NCI-H187 (cell line): ENCODE results near the gene SLC24A3.
A peak's percentile ranks its signal among the peaks of the same experiment; 100 is the strongest.
"Not testable (repeated sequence)": the region's sequence is repeated elsewhere in the genome, so short reads cannot be mapped to it uniquely, and the experiment has no call there.

Experiments used
- DNase-seq, 2 experiments: peaks; one replicate each; lab custom pipeline; 2025; lab: John Stamatoyannopoulos, UW

Gene SLC24A3

DNA sequence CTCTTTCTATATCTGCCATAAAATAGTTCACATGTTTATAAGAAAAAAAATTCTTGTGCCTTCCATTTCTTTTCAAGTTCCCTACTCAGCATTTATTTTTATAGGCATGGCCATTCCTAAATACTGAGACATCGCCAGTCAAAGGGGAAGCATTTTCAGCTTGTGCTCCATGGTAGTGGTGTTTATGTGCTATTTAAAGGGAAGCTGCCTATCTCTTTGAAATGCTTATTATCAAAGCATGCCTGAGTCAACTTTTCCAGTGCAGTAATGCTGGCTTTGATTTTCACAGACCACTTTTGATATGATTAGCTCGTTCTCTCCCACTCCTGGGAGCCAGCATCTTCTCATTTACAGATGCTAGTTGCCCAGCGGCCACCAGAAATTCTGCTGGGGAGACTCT lies 421.5 kb downstream of the SLC24A3 start:
- DNase-seq, result no peak

DNA sequence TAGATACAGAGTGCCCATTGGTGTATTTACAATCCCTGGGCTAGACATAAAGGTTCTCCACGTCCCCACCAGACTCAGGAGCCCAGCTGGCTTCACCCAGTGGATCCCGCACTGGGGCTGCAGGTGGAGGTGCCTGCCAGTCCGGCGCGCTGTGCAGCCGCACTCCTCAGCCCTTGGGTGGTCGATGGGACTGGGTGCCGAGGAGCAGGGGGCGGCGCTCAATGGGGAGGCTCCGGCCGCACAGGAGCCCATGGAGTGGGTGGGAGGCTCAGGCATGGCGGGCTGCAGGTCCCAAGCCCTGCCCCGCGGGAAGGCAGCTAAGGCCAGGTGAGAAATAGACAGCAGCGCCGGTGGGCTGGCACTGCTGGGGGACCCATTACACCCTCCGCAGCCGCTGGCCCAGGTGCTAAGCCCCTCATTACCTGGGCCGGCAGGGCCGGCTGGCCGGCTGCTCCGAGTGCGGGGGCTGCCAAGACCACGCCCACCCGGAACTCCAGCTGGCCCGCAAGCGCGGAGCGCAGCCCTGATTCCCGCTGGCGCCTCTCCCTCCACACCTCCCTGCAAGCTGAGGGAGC lies 427.1 kb downstream of the SLC24A3 start:
- not testable (repeated sequence) for DNase-seq

- DNase-seq, result no peak
Observed at GRCh38 chr20:19642860-19643259, 430.4 kb downstream of the SLC24A3 start.

- DNase-seq, result no peak
Observed at GRCh38 chr20:19644085-19644484, 431.6 kb downstream of the SLC24A3 start.

GRCh38 chr20:19646963-19647362 lies 434.5 kb downstream of the SLC24A3 start:
- DNase-seq, result no peak

- no peak for DNase-seq
Observed at GRCh38 chr20:19648024-19648423, 435.6 kb downstream of the SLC24A3 start.

DNA sequence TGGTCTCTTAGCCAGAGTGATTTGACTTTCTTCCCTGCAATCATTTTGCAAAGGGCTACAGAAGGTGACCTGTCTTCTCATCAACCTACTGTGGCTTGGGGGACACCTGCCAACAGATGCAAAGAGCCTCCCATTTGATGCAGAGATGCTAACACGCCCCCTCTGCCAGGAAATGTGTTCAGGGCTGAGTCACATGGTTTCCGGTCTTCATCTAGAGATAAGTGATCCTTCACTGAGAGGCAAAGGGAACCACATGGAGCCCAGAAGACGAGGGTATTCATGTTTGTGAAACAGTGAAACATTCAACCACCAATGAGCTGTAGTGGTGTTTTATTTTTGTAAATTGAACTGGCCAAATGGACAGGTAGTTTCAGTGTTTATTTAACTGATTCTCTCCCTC lies 436.6 kb downstream of the SLC24A3 start:
- DNase-seq, result no peak

DNA sequence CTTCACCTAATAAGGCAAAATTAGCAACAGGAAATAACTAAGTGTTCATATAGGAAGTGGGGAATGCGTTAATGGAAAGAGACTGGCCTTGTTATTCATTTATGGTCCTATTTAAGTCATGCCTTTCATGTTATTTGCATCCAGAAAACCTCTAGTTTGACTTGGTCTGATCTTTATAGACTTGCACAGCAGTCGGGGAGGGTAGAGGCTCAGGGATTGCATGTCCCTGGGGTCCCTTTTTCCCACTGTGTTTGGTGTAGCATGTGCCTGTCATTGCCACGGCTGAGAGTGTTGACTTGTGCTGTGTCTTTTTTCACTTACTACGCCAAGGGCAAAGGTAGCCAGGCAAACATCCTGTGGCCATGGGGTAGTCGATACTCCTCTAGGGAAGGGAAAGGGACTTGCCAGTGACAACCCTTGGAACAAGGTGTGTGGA lies 440.2 kb downstream of the SLC24A3 start:
- no peak for DNase-seq

- no peak for DNase-seq
Observed at GRCh38 chr20:19653327-19653726, 440.9 kb downstream of the SLC24A3 start.

GRCh38 chr20:19654921-19655320 lies 442.5 kb downstream of the SLC24A3 start:
- no peak for DNase-seq

DNA sequence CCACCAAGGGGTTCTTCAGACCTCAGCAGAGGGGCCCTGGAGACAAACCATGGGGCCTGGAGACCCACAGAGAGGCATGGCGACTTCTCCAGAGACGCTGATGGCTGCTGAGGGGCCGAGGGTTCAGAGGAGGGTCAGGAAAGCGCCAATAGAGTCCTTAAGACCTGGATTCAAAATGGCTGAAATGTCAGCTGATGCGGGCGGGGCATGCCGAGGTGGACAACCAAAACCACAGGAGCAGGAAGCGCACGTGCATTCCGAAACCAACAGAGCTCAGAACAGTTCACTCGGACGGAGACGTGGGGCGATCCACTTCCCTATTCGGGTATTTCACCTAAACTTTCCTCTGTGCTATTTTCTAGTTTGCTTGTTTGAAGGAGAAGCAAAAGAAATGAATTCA lies 445.7 kb downstream of the SLC24A3 start:
- no peak for DNase-seq

DNA sequence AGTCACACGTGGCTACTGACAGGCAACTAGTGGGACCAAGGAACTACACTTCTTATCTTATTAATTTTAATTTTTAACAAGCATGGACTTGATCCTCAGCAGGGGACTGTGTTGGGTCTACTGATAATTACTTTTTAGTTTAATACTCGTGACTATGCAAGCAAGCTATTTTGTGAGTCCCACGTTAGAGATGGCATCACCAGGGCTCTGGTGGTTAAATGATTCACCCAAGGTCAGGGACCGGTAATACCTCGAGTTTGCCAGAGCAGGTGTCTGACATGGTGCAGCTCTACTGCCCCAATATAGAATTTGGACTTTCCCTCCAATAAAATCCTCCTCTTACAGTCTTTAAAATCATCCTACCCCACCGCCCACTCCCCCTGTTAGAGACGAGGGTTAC lies 447.0 kb downstream of the SLC24A3 start:
- DNase-seq, result no peak

DNA sequence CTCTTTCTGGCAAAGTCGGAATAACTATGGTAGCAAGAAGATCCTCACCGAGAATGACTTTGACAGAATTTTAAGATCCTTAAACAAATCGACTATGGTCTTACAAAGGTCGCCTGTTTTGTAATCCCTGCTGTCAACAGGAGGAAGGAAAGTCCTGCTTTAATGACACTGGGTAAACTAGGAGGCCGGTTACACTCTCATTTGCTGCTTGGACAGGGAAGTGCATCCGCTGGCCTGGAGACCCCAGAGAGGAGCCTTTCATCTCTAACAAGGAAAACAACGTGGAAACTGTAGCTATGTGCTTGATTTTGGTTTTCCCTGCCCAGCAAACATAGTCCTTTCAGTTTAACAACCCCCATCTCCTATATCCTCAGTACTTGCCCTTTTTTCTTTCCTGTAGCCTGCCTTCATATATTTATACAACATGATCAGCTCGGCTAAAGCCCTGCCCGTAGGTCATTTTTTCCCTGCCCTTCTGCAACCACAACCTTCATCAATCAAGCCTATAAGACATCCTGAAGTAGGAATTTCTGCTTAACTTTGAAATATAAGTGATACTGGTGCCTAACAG lies 448.5 kb downstream of the SLC24A3 start:
- no peak for DNase-seq

DNA sequence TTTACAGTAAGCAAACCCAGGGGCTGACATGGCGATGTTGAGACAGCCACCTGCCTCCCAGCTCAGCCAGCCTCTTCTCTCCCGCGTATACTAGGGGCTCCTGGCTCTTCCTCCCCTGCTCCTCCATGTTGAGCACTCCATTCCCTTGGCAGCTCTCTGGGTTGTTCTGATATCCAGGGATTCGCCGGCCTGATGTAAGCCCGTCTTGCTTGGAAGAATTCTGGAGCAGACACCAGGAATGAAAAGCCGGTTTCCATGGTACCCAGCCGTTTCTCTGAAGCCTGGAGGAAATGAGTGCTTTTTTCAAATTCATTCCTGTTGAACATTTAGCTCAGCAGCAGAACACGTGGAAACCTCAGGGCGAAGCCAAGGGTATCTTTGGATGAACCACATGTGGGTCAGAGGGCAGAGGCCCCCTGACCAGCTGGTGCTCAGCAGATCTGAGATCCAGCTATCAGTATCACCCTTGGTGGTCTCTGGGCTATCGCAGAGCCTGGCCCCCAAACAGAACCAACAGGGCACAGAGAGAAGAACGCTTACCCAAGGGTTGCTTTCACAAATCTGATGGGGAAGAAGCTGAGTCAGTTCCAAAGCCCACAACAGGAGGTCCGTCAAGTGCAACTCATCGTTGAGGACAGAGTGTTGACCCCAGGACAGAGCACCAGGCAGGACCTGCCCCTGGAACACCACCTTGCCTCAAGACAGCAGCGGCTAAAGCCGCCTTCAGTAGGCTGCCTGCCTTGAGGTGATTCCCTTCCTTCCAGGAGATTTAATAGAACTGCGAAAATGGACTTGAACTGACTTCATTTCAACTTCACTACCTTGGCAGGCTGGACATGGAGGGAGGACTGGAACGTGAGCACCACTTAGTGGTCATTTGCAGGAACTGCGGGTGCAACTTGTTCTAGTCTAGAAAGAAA lies 449.5 kb downstream of the SLC24A3 start:
- DNase-seq, result peak; percentile 5 to 22

- DNase-seq, result no peak
Observed at GRCh38 chr20:19662637-19662995, 450.2 kb downstream of the SLC24A3 start.

DNA sequence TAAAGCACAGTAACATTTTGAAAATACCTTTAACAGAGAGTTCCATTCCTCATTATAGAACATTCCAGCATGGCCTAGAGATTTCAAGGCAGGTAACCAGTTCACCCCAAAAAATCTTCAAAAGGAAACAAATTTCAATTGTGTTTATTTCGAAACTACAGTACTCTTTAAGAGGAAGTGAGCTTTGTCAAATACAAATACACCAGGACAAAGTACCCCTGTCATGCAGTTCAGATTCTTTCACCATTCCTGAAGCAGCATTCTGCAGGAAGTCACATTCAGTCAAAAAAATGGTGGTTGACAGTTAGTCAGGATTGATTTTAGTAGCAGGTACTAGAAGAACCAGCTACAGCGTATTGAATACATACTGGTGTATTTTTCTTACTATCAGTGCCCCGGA lies 456.0 kb downstream of the SLC24A3 start:
- no peak for DNase-seq

GRCh38 chr20:19670829-19671228 lies 458.4 kb downstream of the SLC24A3 start:
- no peak for DNase-seq

DNA sequence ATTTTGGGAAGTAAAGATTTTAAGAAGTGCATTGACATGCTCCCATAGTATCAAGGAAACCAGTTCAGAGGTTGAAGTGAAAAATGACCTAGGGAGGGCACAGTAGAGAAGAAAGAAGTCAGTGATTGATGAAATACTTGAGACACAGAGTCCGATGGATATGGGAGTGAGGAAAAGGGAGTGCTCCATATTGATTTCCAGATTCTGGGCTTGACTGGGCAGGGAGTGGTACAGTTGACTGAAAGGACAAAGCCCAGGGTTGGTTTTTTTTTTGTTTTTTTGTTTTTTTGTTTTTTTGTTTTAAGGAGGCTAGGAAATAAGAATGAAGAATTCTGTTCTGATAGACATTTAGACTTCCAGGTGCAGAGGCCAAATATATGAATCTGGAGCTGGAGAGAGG lies 458.9 kb downstream of the SLC24A3 start:
- DNase-seq, result no peak

DNA sequence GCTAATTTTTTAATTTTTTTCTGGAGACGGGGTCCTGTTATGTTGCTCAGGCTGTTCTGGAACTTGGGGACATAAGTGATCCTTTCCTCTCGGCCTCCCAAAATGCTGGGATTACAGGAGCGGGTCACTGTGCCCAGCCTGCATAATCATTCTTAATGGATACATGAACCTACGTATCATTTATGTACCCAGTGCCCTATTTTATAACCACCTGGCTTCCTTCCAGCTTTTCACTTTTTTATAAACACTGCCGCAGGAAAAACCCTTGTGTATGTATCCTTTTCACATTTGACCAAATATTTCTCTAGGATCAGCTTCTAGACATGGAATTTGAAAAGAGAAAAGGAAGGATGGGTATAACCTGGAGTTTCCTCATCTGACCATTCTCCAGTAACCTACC lies 460.1 kb downstream of the SLC24A3 start:
- no peak for DNase-seq

DNA sequence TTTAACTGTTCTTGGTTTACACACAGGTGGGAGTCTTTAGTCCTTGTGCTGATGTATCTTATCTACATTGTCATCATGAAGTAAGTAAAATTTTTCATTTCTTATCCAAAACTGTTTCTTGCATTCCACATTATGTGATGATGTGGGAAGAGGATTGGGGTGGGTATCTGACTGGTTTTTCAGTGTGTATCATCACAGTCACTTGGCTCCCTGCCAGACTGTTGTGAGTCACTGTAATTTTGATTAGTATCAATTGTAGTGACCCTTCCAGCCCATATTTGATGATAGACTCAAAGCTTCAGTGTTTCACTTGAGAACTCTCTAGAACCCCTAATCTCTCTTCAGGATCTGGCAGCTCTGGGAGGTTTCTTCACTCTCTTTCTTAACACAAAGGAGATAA lies 461.1 kb downstream of the SLC24A3 start:
- no peak for DNase-seq

DNA sequence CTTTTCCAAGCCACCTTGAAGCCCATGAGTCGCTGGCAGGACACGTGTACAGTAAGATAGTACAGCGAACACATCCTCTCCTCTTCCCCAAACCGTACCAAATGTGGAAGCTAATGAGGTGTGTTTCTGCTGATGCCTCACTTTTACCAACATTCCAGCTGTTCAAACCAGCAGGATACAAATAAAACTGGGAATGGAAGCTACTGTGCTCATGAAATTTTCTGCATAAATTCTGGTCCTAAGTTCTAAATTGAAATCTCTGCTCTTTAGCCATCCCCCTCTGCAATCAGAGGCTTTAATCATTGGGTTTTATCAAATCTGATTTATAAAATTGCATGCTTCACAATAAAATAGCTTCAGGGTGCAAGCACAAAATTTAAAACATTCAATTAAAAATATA lies 463.8 kb downstream of the SLC24A3 start:
- no peak for DNase-seq

GRCh38 chr20:19677336-19677735 lies 464.9 kb downstream of the SLC24A3 start:
- DNase-seq, result no peak

DNA sequence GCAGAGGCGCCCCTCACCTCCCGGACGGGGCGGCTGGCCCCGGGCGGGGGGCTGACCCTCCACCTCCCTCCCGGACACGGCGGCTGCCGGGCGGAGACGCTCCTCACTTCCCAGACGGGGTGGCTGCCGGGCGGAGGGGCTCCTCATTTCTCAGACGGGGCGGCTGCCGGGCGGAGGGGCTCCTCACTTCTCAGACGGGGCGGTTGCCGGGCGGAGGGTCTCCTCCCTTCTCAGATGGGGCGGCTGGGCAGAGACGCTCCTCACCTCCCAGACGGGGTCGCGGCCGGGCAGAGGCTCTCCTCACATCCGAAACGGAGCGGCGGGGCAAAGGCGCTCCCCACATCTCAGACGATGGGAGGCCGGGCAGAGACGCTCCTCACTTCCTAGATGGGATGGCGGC lies 466.1 kb downstream of the SLC24A3 start:
- DNase-seq, result not testable (repeated sequence)
